Raji (cell line): ENCODE results near the gene SCAND1.

Source experiments
- POLR2A ChIP-seq: IDR thresholded peaks from 2 replicates; pipeline ENCODE4 v1.6.1; 2011; ENCODE audit warnings: low read depth, low read length, control low read depth; ENCODE audit not compliant: insufficient read depth

The SCAND1 gene

DNA sequence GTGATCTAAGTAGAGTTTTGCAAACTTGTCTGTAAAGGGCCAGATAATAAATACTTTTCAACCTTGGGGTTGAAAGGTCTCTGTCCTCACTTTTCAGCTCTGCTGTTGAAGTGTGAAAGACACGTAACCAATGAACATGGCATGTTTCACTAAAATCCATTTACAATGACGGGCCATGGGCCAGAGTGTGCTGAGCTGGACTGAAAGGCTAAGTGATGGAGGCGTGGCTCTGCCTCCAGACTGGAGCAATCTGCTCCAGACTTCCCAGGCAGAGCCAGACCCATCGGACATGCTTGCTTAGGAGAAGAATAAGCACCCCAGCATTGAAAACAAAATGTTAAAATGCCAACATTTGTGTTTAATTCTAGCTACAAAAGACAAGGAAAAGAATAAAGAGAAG, 41.4 kb downstream of the SCAND1 start:
- no peak for TF ChIP-seq POLR2A

DNA sequence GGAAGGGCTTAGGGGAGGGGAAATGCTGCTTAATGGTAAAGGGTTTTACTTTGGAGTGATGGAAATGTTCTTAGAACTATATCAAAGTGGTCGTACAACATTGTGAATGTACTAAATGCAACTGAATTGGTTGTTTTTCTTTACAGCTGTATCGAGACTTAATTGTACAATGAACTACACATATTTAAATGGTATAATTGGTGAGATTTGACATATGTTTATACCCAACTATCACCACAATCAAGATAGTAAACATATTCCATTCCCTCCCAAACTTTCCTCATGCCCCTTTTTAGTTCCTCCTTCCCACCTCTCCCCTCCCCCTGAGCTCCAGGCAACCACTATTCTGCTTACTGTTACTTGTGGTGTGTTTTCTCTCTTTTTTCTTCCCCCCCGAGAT, 44.0 kb downstream of the SCAND1 start:
- TF ChIP-seq POLR2A, result no peak

DNA sequence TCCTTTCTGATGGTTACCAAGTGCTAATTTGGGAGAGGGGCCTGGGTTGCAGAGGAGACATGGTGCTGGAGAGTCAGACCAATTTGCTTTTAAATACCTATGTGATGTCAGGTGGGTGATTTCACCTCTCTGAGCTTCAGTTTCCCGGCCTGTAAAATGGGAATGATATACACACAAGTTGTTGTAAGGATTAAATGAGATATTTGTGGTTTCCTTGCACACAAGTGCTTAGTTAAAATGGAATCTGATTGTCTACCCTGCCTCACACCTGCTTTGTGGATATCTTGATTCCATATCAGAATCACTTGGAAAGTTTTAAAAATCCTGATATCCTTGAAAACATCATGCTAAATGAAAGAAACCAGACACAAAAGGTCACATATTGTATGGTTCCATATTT, 44.5 kb downstream of the SCAND1 start:
- no peak for TF ChIP-seq POLR2A

DNA sequence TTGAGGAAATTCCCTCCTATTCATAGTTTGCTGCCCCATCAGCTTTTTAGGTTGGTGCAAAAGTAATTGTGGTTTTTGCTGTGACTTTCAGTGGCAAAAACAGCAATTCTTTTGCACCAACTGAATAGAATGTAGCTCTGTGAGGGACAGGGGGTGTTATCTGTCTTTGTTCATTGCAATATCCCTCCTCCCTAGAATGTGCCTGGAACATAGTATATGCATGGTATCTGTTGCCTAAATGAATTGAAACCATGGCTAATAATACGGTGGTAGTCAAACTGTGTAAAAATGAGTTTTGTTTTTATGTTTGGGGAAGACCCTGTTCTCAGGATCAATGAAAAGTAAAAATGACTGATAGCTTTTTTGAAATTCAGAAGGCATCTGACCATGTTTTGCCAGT, 45.1 kb downstream of the SCAND1 start:
- TF ChIP-seq POLR2A, result no peak

DNA sequence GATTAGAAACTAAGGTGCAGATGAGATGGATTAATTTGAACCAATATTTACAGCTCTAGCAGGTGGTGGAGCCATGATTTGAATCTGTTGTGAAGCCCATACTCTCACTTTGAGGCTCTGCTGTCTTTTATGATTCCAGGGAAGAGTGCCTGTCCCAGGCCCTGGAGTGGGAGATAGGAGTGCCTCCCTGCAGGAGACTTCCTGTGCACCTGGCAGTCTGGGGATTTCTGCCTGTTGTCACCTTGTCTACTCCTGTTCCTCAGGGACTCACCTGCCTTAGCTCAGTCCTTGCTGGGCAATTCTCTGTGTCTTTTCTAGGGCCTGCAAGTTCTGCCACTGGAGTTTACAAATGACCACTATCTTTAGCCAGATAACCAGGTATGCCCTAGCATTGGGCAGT, 46.3 kb downstream of the SCAND1 start:
- TF ChIP-seq POLR2A, result no peak

DNA sequence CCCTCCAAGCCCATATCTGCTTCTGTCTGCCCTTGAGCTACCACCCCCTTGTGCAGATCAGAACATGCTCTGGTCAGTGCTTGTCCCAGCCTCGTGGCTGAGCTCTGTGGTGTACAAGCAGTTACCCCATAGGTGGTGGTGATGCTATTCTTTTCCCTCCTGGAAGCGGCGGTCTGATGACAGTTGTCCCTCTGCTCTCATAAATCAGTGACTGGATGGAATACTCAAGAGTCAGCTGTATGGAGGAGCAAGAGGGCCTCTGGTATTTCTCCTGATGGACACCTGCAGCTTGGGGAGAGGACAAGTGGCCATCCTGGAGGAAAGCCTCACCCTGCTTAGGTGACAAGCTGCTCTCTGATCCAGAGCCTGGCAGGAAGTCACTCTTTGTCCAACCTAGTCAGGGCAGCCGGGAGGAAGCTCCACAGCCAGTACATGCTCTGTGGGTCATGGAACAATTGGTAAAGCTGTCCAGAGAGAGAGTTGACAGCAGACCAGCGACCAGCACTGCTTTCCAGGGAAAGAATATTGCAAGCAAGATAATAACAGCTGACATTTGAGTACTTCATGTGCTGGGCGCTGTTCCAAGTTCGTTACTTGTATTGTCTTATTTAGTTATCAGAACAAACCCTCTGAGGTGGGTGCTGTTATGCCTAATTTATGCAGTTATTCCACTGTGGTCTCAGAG, 47.1 kb downstream of the SCAND1 start:
- TF ChIP-seq POLR2A, result no peak

DNA sequence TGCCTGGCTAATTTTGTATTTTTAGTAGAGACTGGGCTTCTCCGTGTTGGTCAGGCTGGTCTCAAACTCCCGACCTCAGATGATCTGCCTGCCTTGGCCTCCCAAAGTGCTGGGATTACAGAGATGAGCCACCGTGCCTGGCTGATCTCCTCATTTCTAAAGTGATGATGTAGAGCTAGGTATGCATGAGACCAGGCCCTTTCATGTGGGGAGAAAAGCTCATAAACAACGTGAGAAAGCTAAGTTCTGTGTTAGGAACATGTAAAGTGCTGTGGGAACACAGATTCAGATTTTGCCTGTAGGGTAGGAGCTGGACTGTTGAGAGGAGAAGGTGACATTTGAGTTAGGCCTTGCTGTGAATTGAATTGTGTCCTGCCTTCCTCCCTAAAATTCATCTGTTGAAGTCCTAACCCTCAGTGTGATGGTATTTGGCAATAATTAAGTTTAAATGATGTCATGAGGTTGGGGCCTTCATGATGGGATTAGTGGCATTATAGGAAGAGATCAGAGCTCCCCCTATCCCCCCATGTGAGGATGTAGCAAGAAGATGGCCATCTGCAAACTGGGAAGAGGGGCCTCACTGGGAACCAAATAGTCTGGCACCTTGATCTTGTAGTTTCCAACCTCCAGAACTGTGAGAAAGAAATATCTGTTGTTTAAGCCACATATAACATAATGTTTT, 49.2 kb downstream of the SCAND1 start:
- TF ChIP-seq POLR2A, result no peak

DNA sequence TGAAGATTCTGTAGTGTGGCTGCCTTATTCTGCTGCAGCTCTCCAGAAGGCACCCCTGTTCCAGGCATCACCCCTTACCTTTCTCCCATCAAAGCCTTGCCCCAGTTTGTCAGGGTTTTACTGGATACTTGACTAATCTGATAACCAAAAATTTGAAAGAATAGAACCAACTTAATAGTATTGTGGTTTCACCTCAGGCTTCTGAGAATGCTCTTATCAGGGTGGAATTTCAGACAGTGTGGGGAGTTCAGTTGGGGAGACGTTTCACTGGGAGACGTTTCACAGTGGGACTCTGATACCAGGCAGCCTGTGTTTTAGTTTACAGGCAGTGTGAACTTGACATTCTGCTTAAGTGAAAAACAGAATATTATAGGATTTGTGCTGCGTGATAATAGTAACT, 50.5 kb downstream of the SCAND1 start:
- no peak for TF ChIP-seq POLR2A
